ENCODE data around the gene MRFAP1L1. TPM values are rescaled to one million over a fixed set of nuclear protein-coding genes. Genes with fewer than 3 reads are reported as not detected.
"Not testable (repeated sequence)": the region's sequence is repeated elsewhere in the genome, so short reads cannot be mapped to it uniquely, and the experiment has no call there.

Gene MRFAP1L1
- total RNA-seq, 2 donors from 2014 or later = 47.1 to 62.6 TPM

DNA sequence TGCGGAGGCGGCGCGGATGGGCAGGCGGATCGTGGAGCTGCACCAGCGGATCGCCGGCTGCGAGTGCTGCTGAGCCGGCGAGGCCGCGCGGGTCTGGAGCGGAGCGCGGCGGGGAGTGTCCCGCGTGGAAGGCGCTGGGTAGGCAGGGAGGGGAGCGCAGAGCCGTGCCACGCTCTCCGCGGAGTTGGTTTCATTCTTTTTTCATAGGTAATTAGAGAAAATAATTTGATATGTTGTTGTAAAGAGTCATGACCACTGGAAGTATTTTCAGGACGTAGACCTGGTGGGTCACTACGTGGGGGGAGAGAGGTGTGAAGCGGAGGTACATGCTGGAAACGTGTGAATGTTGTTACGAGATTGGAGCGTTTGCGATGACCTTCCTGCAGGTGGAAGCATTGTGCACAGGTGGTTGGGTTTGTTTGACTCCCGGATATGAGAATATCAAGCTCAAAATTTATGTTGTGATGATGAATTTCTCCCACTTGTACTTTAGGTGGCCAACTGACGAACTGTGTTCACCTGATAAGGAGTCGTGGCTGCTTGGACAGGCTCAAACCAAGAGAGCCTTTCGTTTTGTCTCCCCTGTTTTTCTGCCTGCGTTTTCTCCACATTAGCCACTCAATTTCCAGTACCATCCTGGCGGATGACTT lies 35.0 kb downstream of the MRFAP1L1 start:
- Histone ChIP-seq H3K27ac (peak overlapping the region; percentile 75 to 87), H3K36me3 (no peaks in the 10 kb centered on the region), H3K4me3 (peak overlapping the region; percentile 88), H3K9me3 (no peaks in the 10 kb centered on the region), H3K4me1 (ENCODE audit: control insufficient read depth in 1 of 2, low read depth in 2 of 2) (peaks cover 19 to 32% of the 10 kb centered on the region in 2 donors), H3K27me3 (replicated peaks; ENCODE audit: insufficient read depth) (no peaks in the 10 kb centered on the region)
- TF ChIP-seq, protein P1, sequence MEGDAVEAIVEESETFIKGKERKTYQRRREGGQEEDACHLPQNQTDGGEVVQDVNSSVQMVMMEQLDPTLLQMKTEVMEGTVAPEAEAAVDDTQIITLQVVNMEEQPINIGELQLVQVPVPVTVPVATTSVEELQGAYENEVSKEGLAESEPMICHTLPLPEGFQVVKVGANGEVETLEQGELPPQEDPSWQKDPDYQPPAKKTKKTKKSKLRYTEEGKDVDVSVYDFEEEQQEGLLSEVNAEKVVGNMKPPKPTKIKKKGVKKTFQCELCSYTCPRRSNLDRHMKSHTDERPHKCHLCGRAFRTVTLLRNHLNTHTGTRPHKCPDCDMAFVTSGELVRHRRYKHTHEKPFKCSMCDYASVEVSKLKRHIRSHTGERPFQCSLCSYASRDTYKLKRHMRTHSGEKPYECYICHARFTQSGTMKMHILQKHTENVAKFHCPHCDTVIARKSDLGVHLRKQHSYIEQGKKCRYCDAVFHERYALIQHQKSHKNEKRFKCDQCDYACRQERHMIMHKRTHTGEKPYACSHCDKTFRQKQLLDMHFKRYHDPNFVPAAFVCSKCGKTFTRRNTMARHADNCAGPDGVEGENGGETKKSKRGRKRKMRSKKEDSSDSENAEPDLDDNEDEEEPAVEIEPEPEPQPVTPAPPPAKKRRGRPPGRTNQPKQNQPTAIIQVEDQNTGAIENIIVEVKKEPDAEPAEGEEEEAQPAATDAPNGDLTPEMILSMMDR (IDR thresholded peaks at IDR 0.05) = peak; percentile 14
- ATAC-seq (ENCODE audit: insufficient number of reproducible peaks, low FRiP score, low read depth) (peak; percentile 21), DNase-seq (ENCODE audit: low spot score) (no peak)

DNA sequence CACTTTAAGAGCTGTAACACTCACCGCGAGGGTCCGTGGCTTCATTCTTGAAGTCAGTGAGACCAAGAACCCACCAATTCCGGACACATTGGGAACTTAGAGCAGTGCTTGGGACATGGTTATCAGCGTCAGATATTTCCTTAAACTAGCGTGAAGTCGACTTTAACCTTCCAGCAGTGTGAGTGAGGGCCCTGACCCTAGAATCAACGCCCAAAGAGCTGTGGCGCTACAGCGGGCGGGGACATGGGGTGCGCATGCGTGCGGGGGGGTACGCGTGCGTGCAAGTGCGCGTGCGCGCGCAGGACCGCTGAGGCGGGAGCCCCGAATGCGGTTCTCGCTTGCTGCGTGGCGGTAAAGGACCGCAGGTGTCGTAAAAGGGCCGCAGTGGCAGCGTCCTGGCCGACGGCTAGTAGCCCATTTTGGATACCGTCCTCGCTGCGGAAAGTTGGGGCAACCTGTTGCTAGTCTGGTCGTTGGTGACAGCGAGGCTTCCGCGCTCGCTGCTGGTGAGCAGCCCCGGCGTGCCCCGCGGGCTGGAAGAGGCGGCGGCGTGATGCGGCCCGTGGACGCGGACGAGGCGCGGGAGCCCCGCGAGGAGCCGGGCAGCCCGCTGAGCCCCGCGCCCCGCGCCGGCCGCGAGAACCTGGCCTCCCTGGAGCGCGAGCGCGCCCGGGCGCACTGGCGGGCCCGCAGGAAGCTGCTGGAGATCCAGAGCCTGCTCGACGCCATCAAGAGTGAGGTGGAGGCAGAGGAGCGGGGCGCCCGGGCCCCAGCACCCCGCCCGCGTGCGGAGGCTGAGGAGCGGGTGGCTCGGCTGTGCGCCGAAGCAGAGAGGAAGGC lies 35.8 kb downstream of the MRFAP1L1 start:
- Histone ChIP-seq H3K27me3 (replicated peaks; ENCODE audit: insufficient read depth) (no peaks in the 10 kb centered on the region), H3K9me3 (no peaks in the 10 kb centered on the region), H3K4me3 (peak overlapping the region; percentile 88), H3K27ac (peak overlapping the region; percentile 75 to 87), H3K4me1 (ENCODE audit: control insufficient read depth in 1 of 2, low read depth in 2 of 2) (peaks cover 19 to 32% of the 10 kb centered on the region in 2 donors), H3K36me3 (no peaks in the 10 kb centered on the region)
- DNase-seq (ENCODE audit: low spot score) (peak; percentile 70), ATAC-seq (ENCODE audit: insufficient number of reproducible peaks, low FRiP score, low read depth) (peak; percentile 91)
- TF ChIP-seq, protein P1 (IDR thresholded peaks at IDR 0.05) = no peak

DNA sequence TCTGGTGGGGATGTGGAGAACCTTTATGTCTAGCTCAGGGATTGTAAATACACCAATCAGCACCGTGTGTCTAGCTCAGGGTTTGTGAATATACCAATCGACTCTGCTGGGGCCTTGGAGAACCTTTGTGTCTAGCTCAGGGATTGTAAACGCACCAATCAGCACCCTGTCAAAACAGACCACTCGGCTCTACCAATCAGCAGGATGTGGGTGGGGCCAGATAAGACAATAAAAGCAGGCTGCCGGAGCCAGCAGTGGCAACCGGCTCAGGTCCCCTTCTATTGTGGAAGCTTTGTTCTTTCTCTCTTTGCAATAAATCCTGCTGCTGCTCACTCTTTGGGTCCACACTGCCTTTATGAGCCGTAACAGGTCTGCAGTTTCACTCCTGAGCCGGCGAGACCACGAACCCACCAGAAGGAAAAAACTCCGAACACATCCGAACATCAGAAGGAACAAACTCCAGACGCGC lies 36.4 kb downstream of the MRFAP1L1 start:
- DNase-seq (ENCODE audit: low spot score); H3K9me3 ChIP-seq; H3K27me3 ChIP-seq (replicated peaks; ENCODE audit: insufficient read depth); ATAC-seq (ENCODE audit: insufficient number of reproducible peaks, low FRiP score, low read depth); H3K36me3 ChIP-seq: not testable (repeated sequence)
- Histone ChIP-seq H3K27ac (peak overlapping the region; percentile 75 to 87), H3K4me3 (peak overlapping the region; percentile 88), H3K4me1 (ENCODE audit: control insufficient read depth in 1 of 2, low read depth in 2 of 2) (peaks cover 19 to 32% of the 10 kb centered on the region in 2 donors)

DNA sequence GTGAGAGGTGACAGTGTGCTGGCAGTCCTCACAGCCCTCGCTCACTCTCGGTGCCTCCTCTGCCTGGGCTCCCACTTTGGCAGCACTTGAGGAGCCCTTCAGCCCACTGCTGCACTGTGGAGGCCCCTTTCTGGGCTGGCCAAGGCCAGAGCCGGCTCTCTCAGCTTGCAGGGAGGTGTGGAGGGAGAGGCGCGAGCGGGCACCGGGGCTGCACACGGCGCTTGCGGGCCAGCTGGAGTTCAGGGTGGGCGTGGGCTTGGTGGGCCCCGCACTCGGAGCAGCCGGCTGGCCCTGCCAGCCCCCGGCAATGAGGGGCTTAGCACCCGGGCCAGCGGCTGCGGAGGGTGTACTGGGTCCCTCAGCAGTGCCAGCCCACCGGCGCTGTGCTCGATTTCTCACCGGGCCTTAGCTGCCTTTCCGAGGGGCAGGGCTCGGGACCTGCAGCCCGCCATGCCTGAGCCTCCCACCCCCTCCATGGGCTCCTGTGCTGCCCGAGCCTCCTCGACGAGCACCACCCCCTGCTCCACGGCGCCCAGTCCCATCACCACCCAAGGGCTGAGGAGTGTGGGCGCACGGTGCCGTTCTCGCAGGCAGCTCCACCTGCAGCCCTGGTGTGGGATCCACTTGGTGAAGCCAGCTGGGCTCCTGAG lies 37.0 kb downstream of the MRFAP1L1 start:
- H3K9me3 ChIP-seq; ATAC-seq (ENCODE audit: insufficient number of reproducible peaks, low FRiP score, low read depth); H3K36me3 ChIP-seq; DNase-seq (ENCODE audit: low spot score); H3K27me3 ChIP-seq (replicated peaks; ENCODE audit: insufficient read depth): not testable (repeated sequence)
- Histone ChIP-seq H3K27ac (peak overlapping the region in 1 of 2 donors; percentile 87), H3K4me1 (ENCODE audit: control insufficient read depth in 1 of 2, low read depth in 2 of 2) (peaks cover 19 to 32% of the 10 kb centered on the region in 2 donors), H3K4me3 (peak overlapping the region; percentile 88)

DNA sequence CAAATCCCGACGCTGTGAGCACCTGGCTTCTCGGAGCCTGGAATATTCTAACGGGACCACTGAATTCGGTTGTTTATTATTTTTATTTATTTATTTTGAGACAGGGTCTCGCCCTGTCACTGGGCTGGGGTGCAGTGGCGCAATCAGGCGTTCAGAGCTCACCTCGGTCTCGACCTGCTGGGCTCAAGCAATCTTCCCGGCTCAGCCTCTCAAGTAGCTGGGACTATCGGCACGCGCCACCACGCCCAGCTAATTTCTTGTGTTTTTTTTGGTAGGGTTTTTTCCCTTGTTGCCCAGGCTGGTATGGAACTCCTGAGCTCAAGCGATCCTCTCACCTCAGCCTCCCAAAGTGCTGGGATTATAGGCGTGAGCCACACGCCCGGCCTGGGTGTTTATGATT lies 37.5 kb downstream of the MRFAP1L1 start:
- TF ChIP-seq, protein P1 (IDR thresholded peaks at IDR 0.05) = no peak
- no peak for ATAC-seq (ENCODE audit: insufficient number of reproducible peaks, low FRiP score, low read depth)
- Histone ChIP-seq H3K4me1 (ENCODE audit: control insufficient read depth in 1 of 2, low read depth in 2 of 2) (peaks cover 19 to 30% of the 10 kb centered on the region in 2 donors), H3K9me3 (no peaks in the 10 kb centered on the region), H3K27me3 (replicated peaks; ENCODE audit: insufficient read depth) (no peaks in the 10 kb centered on the region), H3K36me3 (no peaks in the 10 kb centered on the region), H3K27ac (no peak overlapping the region), H3K4me3 (no peak overlapping the region)
- DNase-seq (ENCODE audit: low spot score) = no peak

DNA sequence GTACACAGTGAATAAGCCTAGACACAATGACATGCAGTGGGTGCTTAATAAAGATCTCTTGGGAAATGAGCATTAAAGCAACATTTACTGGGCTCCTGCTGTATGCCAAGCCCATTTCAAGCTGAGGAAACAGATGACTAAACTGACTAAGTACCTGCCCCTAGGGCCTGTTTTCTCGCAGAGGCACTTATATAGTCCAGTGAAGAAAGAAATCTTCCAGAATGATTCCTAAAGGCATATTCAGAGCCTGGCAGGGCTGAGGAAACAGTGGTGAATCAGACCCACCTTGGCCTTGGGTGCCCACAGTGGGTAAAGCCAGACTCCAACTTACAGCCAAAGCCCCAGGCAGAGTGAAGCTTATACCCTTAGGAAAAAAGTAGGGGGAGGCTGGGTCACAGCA lies 38.0 kb downstream of the MRFAP1L1 start:
- TF ChIP-seq, protein P1 (IDR thresholded peaks at IDR 0.05) = no peak
- Histone ChIP-seq H3K4me3 (no peak overlapping the region), H3K4me1 (ENCODE audit: control insufficient read depth in 1 of 2, low read depth in 2 of 2) (peaks cover 18 to 25% of the 10 kb centered on the region in 2 donors), H3K27me3 (replicated peaks; ENCODE audit: insufficient read depth) (no peaks in the 10 kb centered on the region), H3K9me3 (no peaks in the 10 kb centered on the region), H3K27ac (no peak overlapping the region), H3K36me3 (no peaks in the 10 kb centered on the region)
- ATAC-seq (ENCODE audit: insufficient number of reproducible peaks, low FRiP score, low read depth) = no peak
- DNase-seq (ENCODE audit: low spot score) = no peak

Measured in thoracic aorta (tissue), 2 donors.